ENCODE results near the gene INHBA. TPM values are rescaled to one million over a fixed set of nuclear protein-coding genes. Genes with fewer than 3 reads are reported as not detected.

The INHBA gene
- polyA plus RNA-seq, 3 donors, result 2.5 to 4.5 (median 4.0) TPM

GRCh38 chr7:41720046-41720445 is 17.2 kb upstream of the INHBA start:
- DNase-seq, result no peak

GRCh38 chr7:41716691-41717090 is 13.8 kb upstream of the INHBA start:
- no peak for DNase-seq

GRCh38 chr7:41715000-41715399 is 12.1 kb upstream of the INHBA start:
- DNase-seq, result no peak

GRCh38 chr7:41711283-41712064 is 8.6 kb upstream of the INHBA start:
- DNase-seq, result no peak

- DNase-seq, result no peak
Measured at GRCh38 chr7:41710838-41711237, 7.9 kb upstream of the INHBA start.

GRCh38 chr7:41709621-41710020 is 6.7 kb upstream of the INHBA start:
- DNase-seq, result no peak

GRCh38 chr7:41708581-41709358 is 5.9 kb upstream of the INHBA start:
- DNase-seq, result no peak

- DNase-seq, result no peak
Measured at GRCh38 chr7:41706228-41706930, 3.5 kb upstream of the INHBA start.

- DNase-seq, result peak; percentile 86
Measured at GRCh38 chr7:41705109-41705901, 2.4 kb upstream of the INHBA start.

- DNase-seq, result no peak
Measured at GRCh38 chr7:41701068-41701941, 1.6 kb downstream of the INHBA start.

GRCh38 chr7:41700044-41700471 is 2.8 kb downstream of the INHBA start:
- no peak for DNase-seq

- no peak for DNase-seq
Measured at GRCh38 chr7:41699516-41699915, 3.4 kb downstream of the INHBA start.

GRCh38 chr7:41698726-41699125 is 4.2 kb downstream of the INHBA start:
- DNase-seq, result no peak

- no peak for DNase-seq
Measured at GRCh38 chr7:41698114-41698513, 4.8 kb downstream of the INHBA start.

GRCh38 chr7:41696323-41696916 is 6.5 kb downstream of the INHBA start:
- DNase-seq, result peak; percentile 84

- no peak for DNase-seq
Measured at GRCh38 chr7:41695661-41696322, 7.1 kb downstream of the INHBA start.

- no peak for DNase-seq
Measured at GRCh38 chr7:41694495-41694894, 8.4 kb downstream of the INHBA start.

GRCh38 chr7:41693150-41693997 is 9.5 kb downstream of the INHBA start:
- no peak for DNase-seq

GRCh38 chr7:41692251-41692650 is 10.6 kb downstream of the INHBA start:
- no peak for DNase-seq

Measured in renal pelvis (tissue), 4 donors.